Measurements from ENCODE around the gene TCN1.

- no peak for TF ChIP-seq ERF (CRISPR knock-in tag; IDR thresholded peaks at IDR 0.05)
- TF ChIP-seq POLR2A (conservative IDR thresholded peaks at IDR 0.05), result no peak
- TF ChIP-seq NBN (IDR thresholded peaks at IDR 0.05; ENCODE audit: low read depth), result no peak
- no peak for TF ChIP-seq ZNF274 (IDR thresholded peaks at IDR 0.05; ENCODE audit: borderline replicate concordance, low read depth, low read length)
- TF ChIP-seq CTCF (IDR thresholded peaks at IDR 0.05 in 2 of 3, conservative IDR thresholded peaks at IDR 0.05 in 1 of 3; ENCODE audit: insufficient read depth in 2 of 3, low read depth in 1 of 3, low read length in 3 of 3), result no peak
- TF ChIP-seq PHF21A (IDR thresholded peaks at IDR 0.05; ENCODE audit: borderline replicate concordance, low read depth), result no peak
- TF ChIP-seq MYNN (IDR thresholded peaks at IDR 0.05), result no peak
- TF ChIP-seq MYNN (CRISPR knock-in tag; IDR thresholded peaks at IDR 0.05), result no peak
- no peak for TF ChIP-seq RAD21 (CRISPR knock-in tag; conservative IDR thresholded peaks at IDR 0.05 in 1 of 2, IDR thresholded peaks at IDR 0.05 in 1 of 2)
Observed at GRCh38 chr11:59815754-59816153, 50.5 kb downstream of the TCN1 start.

Data from K562 (cell line).